Measurements from ENCODE around the gene ELMO1.

The ELMO1 gene

GRCh38 chr7:36889182-36889581, 559.5 kb downstream of the ELMO1 start:
- DNase-seq, result no peak

GRCh38 chr7:36887969-36888368, 560.7 kb downstream of the ELMO1 start:
- no peak for DNase-seq

GRCh38 chr7:36887233-36887632, 561.4 kb downstream of the ELMO1 start:
- no peak for DNase-seq

GRCh38 chr7:36884910-36885309, 563.8 kb downstream of the ELMO1 start:
- DNase-seq, result no peak

- DNase-seq, result no peak
Measured at GRCh38 chr7:36884351-36884750, 564.3 kb downstream of the ELMO1 start.

GRCh38 chr7:36881233-36881874, 567.3 kb downstream of the ELMO1 start:
- no peak for DNase-seq

GRCh38 chr7:36880108-36880507, 568.6 kb downstream of the ELMO1 start:
- DNase-seq, result no peak

GRCh38 chr7:36879021-36879420, 569.6 kb downstream of the ELMO1 start:
- no peak for DNase-seq

GRCh38 chr7:36878288-36878687, 570.4 kb downstream of the ELMO1 start:
- no peak for DNase-seq

GRCh38 chr7:36875794-36876193, 572.9 kb downstream of the ELMO1 start:
- DNase-seq, result no peak

- no peak for DNase-seq
Measured at GRCh38 chr7:36874041-36874440, 574.6 kb downstream of the ELMO1 start.

GRCh38 chr7:36871863-36872262, 576.8 kb downstream of the ELMO1 start:
- DNase-seq, result no peak

GRCh38 chr7:36871355-36871738, 577.3 kb downstream of the ELMO1 start:
- DNase-seq, result no peak

GRCh38 chr7:36870625-36871354, 577.9 kb downstream of the ELMO1 start:
- no peak for DNase-seq

- DNase-seq, result no peak
Measured at GRCh38 chr7:36868727-36869411, 579.8 kb downstream of the ELMO1 start.

- no peak for DNase-seq
Measured at GRCh38 chr7:36865019-36865418, 583.6 kb downstream of the ELMO1 start.

GRCh38 chr7:36863901-36864701, 584.6 kb downstream of the ELMO1 start:
- no peak for DNase-seq

GRCh38 chr7:36862771-36863261, 585.8 kb downstream of the ELMO1 start:
- DNase-seq, result no peak

- no peak for DNase-seq
Measured at GRCh38 chr7:36861656-36862055, 587.0 kb downstream of the ELMO1 start.

- DNase-seq, result no peak
Measured at GRCh38 chr7:36860681-36861080, 588.0 kb downstream of the ELMO1 start.

- no peak for DNase-seq
Measured at GRCh38 chr7:36855330-36855729, 593.3 kb downstream of the ELMO1 start.

- no peak for DNase-seq
Measured at GRCh38 chr7:36854652-36855051, 594.0 kb downstream of the ELMO1 start.

- no peak for DNase-seq
Measured at GRCh38 chr7:36852931-36853330, 595.7 kb downstream of the ELMO1 start.
